NCI-H2227 (cell line): ENCODE data around the gene ZBED5.
"Not testable (repeated sequence)": the region's sequence is repeated elsewhere in the genome, so short reads cannot be mapped to it uniquely, and the experiment has no call there.

Source experiments
- DNase-seq: peaks from one replicate; lab custom pipeline; 2025; ENCODE audit not compliant: unreplicated experiment; lab: John Stamatoyannopoulos, UW

Gene ZBED5

GRCh38 chr11:10857709-10858438 lies at the start of gene ZBED5:
ZBED5 (minus strand) TSS chr11:10858053; CDS start chr11:10854945, 3,108 bp downstream.
- DNase-seq: peak; percentile 99

GRCh38 chr11:10906521-10906920 lies 48.7 kb upstream of the ZBED5 start:
- no peak for DNase-seq

- DNase-seq: no peak
These were observed 44.6 kb upstream of the ZBED5 start for GRCh38 chr11:10902301-10903063.

- peak; percentile 37 for DNase-seq
These were observed 43.0 kb upstream of the ZBED5 start for GRCh38 chr11:10900681-10901415.

GRCh38 chr11:10899121-10899830 lies 41.4 kb upstream of the ZBED5 start:
- DNase-seq: no peak

GRCh38 chr11:10898763-10899025 lies 40.8 kb upstream of the ZBED5 start:
- DNase-seq: no peak

- DNase-seq: no peak
These were observed 40.3 kb upstream of the ZBED5 start for GRCh38 chr11:10898003-10898762.

GRCh38 chr11:10897150-10897549 lies 39.3 kb upstream of the ZBED5 start:
- no peak for DNase-seq

- no peak for DNase-seq
These were observed 38.6 kb upstream of the ZBED5 start for GRCh38 chr11:10896493-10896892.

- DNase-seq: no peak
These were observed 37.4 kb upstream of the ZBED5 start for GRCh38 chr11:10895285-10895684.

GRCh38 chr11:10894666-10895065 lies 36.8 kb upstream of the ZBED5 start:
- DNase-seq: no peak

GRCh38 chr11:10893714-10894151 lies 35.9 kb upstream of the ZBED5 start:
- no peak for DNase-seq

- DNase-seq: no peak
These were observed 34.4 kb upstream of the ZBED5 start for GRCh38 chr11:10892250-10892649.

- DNase-seq: no peak
These were observed 33.4 kb upstream of the ZBED5 start for GRCh38 chr11:10891151-10891720.

GRCh38 chr11:10890083-10890482 lies 32.2 kb upstream of the ZBED5 start:
- not testable (repeated sequence) for DNase-seq

GRCh38 chr11:10887307-10887706 lies 29.5 kb upstream of the ZBED5 start:
- no peak for DNase-seq

GRCh38 chr11:10886652-10887250 lies 28.9 kb upstream of the ZBED5 start:
- DNase-seq: no peak

GRCh38 chr11:10885703-10886363 lies 28.0 kb upstream of the ZBED5 start:
- no peak for DNase-seq

- DNase-seq: not testable (repeated sequence)
These were observed 26.4 kb upstream of the ZBED5 start for GRCh38 chr11:10884292-10884691.
